Measurements from ENCODE around the gene CEP43.

The CEP43 gene

GRCh38 chr6:166960609-166960978 is 38.6 kb upstream of the CEP43 start:
- no peak overlapping the region for H3K14ac ChIP-seq (ENCODE audit: low read length)
- H3K18ac ChIP-seq (ENCODE audit: low read length), result no peak overlapping the region
- peaks cover 4% of the 10 kb centered on the region for H3K79me1 ChIP-seq (ENCODE audit: low read length)
- peaks cover 4% of the 10 kb centered on the region for H3K79me2 ChIP-seq (ENCODE audit: control insufficient read depth, insufficient read depth, low read length, poor library complexity)
- no peak overlapping the region for H4K8ac ChIP-seq (ENCODE audit: low read depth, low read length)
- H3K9me3 ChIP-seq (ENCODE audit: insufficient read depth, low read depth, low read length), result no peaks in the 10 kb centered on the region
- H4K12ac ChIP-seq (ENCODE audit: low read depth, low read length), result no peak overlapping the region
- no peak overlapping the region for H4K91ac ChIP-seq (ENCODE audit: low read depth, low read length)
- H2AFZ ChIP-seq (ENCODE audit: insufficient read depth, low read length, poor library complexity), result no peak overlapping the region
- H2BK120ac ChIP-seq (ENCODE audit: insufficient read depth, low read length, poor library complexity), result no peak overlapping the region
- H3K27ac ChIP-seq (ENCODE audit: low read depth, low read length), result no peak overlapping the region
- H3K27me3 ChIP-seq (ENCODE audit: insufficient read depth, low read length), result no peaks in the 10 kb centered on the region
- no peak for DNase-seq
- no peak overlapping the region for H2BK12ac ChIP-seq (ENCODE audit: low read length)
- H3K4ac ChIP-seq (ENCODE audit: low read depth, low read length), result no peak overlapping the region
- no peak overlapping the region for H3K9ac ChIP-seq (ENCODE audit: low read length)
- H2AK5ac ChIP-seq (ENCODE audit: low read length), result no peak overlapping the region
- H2BK5ac ChIP-seq (ENCODE audit: low read depth, low read length, poor library complexity), result no peak overlapping the region
- no peak overlapping the region for H3K4me2 ChIP-seq (ENCODE audit: low read length)
- no peaks in the 10 kb centered on the region for H3K36me3 ChIP-seq (ENCODE audit: control insufficient read depth in 1 of 2, insufficient read depth in 2 of 2, low read length in 2 of 2)
- H3K23ac ChIP-seq (ENCODE audit: low read length), result no peak overlapping the region
- no peak overlapping the region for H3K4me3 ChIP-seq (ENCODE audit: low read depth, low read length)
- H3K4me1 ChIP-seq (ENCODE audit: control insufficient read depth in 1 of 2, insufficient read depth in 2 of 2, low read length in 2 of 2), result peaks cover 8 to 9% of the 10 kb centered on the region in 2 experiments
- WGBS (ENCODE audit: extremely low coverage, insufficient coverage, insufficient read length), result no CpG with 5 or more reads among the region's 3 CpGs

DNA sequence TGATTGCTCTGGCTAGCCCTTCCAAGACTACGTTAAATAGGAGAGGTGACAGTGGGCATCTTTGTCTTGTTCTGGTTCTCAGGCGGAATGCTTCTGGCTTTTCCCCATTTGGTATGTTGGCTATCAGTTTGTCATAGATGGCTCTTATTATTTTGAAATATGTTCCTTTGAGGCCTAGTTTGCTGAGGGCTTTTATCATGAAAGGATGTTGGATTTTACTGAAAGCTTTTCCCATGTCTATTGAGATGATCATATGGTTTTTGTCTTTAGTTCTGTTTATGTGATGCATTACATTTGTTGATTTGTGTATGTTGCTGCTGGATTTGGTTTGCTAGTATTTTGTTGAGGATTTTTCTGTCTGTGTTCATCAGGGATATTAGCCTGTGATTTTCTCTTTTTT is 32.9 kb upstream of the CEP43 start:
- Histone ChIP-seq H3K27me3 (ENCODE audit: insufficient read depth, low read length) (no peaks in the 10 kb centered on the region), H2BK12ac (ENCODE audit: low read length) (no peak overlapping the region), H3K23ac (ENCODE audit: low read length) (no peak overlapping the region), H4K91ac (ENCODE audit: low read depth, low read length) (no peak overlapping the region), H2BK120ac (ENCODE audit: insufficient read depth, low read length, poor library complexity) (no peak overlapping the region), H3K79me2 (ENCODE audit: control insufficient read depth, insufficient read depth, low read length, poor library complexity) (no peaks in the 10 kb centered on the region), H2AFZ (ENCODE audit: insufficient read depth, low read length, poor library complexity) (no peak overlapping the region), H3K4me3 (ENCODE audit: low read depth, low read length) (no peak overlapping the region), H3K18ac (ENCODE audit: low read length) (no peak overlapping the region), H3K9ac (ENCODE audit: low read length) (no peak overlapping the region), H3K79me1 (ENCODE audit: low read length) (no peaks in the 10 kb centered on the region), H4K8ac (ENCODE audit: low read depth, low read length) (no peak overlapping the region), H3K4me1 (ENCODE audit: control insufficient read depth in 1 of 2, insufficient read depth in 2 of 2, low read length in 2 of 2) (no peaks in the 10 kb centered on the region), H2BK5ac (ENCODE audit: low read depth, low read length, poor library complexity) (no peak overlapping the region), H2AK5ac (ENCODE audit: low read length) (no peak overlapping the region), H4K12ac (ENCODE audit: low read depth, low read length) (no peak overlapping the region), H3K9me3 (ENCODE audit: insufficient read depth, low read depth, low read length) (peaks cover 2% of the 10 kb centered on the region), H3K14ac (ENCODE audit: low read length) (no peak overlapping the region), H3K27ac (ENCODE audit: low read depth, low read length) (no peak overlapping the region), H3K4me2 (ENCODE audit: low read length) (no peak overlapping the region), H3K4ac (ENCODE audit: low read depth, low read length) (no peak overlapping the region), H3K36me3 (ENCODE audit: control insufficient read depth in 1 of 2, insufficient read depth in 2 of 2, low read length in 2 of 2) (peaks cover 0 to 2% of the 10 kb centered on the region in 2 experiments)
- no CpG with 5 or more reads among the region's 2 CpGs for WGBS (ENCODE audit: extremely low coverage, insufficient coverage, insufficient read length)
- no peak for DNase-seq

GRCh38 chr6:166969390-166970002 is 29.7 kb upstream of the CEP43 start:
- Histone ChIP-seq H4K8ac (ENCODE audit: low read depth, low read length) (no peak overlapping the region), H3K14ac (ENCODE audit: low read length) (no peak overlapping the region), H3K27ac (ENCODE audit: low read depth, low read length) (no peak overlapping the region), H3K27me3 (ENCODE audit: insufficient read depth, low read length) (no peaks in the 10 kb centered on the region), H3K79me1 (ENCODE audit: low read length) (no peaks in the 10 kb centered on the region), H4K12ac (ENCODE audit: low read depth, low read length) (no peak overlapping the region), H3K79me2 (ENCODE audit: control insufficient read depth, insufficient read depth, low read length, poor library complexity) (no peaks in the 10 kb centered on the region), H3K23ac (ENCODE audit: low read length) (no peak overlapping the region), H3K9me3 (ENCODE audit: insufficient read depth, low read depth, low read length) (peaks cover 2% of the 10 kb centered on the region), H3K4me2 (ENCODE audit: low read length) (no peak overlapping the region), H3K4ac (ENCODE audit: low read depth, low read length) (no peak overlapping the region), H4K91ac (ENCODE audit: low read depth, low read length) (no peak overlapping the region), H3K9ac (ENCODE audit: low read length) (no peak overlapping the region), H3K36me3 (ENCODE audit: control insufficient read depth in 1 of 2, insufficient read depth in 2 of 2, low read length in 2 of 2) (peaks cover 0 to 8% of the 10 kb centered on the region in 2 experiments), H2AK5ac (ENCODE audit: low read length) (no peak overlapping the region), H2BK12ac (ENCODE audit: low read length) (no peak overlapping the region), H2AFZ (ENCODE audit: insufficient read depth, low read length, poor library complexity) (no peak overlapping the region), H3K4me1 (ENCODE audit: control insufficient read depth in 1 of 2, insufficient read depth in 2 of 2, low read length in 2 of 2) (no peaks in the 10 kb centered on the region), H2BK120ac (ENCODE audit: insufficient read depth, low read length, poor library complexity) (no peak overlapping the region), H3K18ac (ENCODE audit: low read length) (no peak overlapping the region), H3K4me3 (ENCODE audit: low read depth, low read length) (no peak overlapping the region), H2BK5ac (ENCODE audit: low read depth, low read length, poor library complexity) (no peak overlapping the region)
- no peak for DNase-seq
- no CpG with 5 or more reads among the region's 8 CpGs for WGBS (ENCODE audit: extremely low coverage, insufficient coverage, insufficient read length)

DNA sequence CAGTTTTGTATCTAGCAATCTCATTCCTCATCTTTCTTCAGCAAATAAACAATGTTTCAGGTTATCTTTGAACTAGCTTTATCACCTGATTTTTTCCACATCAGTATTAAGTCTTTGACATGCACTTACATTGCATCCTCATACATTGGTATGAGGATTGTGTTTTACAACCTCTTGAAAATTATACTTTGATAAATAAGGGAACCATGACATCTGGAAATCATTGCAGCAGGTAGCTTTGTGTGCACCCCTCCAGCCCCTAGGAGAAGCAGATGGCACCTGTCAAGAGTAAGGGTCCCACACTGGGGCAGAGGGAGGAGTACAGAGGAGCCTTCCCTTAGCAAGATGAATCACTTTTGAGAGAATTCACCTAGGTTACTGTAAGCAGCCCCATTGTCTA is 29.1 kb upstream of the CEP43 start:
- Histone ChIP-seq H3K4me2 (ENCODE audit: low read length) (no peak overlapping the region), H3K79me1 (ENCODE audit: low read length) (no peaks in the 10 kb centered on the region), H2BK5ac (ENCODE audit: low read depth, low read length, poor library complexity) (no peak overlapping the region), H3K9me3 (ENCODE audit: insufficient read depth, low read depth, low read length) (peaks cover 2% of the 10 kb centered on the region), H4K12ac (ENCODE audit: low read depth, low read length) (no peak overlapping the region), H3K79me2 (ENCODE audit: control insufficient read depth, insufficient read depth, low read length, poor library complexity) (no peaks in the 10 kb centered on the region), H2BK12ac (ENCODE audit: low read length) (no peak overlapping the region), H3K14ac (ENCODE audit: low read length) (no peak overlapping the region), H3K23ac (ENCODE audit: low read length) (no peak overlapping the region), H4K8ac (ENCODE audit: low read depth, low read length) (no peak overlapping the region), H3K27ac (ENCODE audit: low read depth, low read length) (no peak overlapping the region), H4K91ac (ENCODE audit: low read depth, low read length) (no peak overlapping the region), H3K18ac (ENCODE audit: low read length) (no peak overlapping the region), H3K4me3 (ENCODE audit: low read depth, low read length) (no peak overlapping the region), H3K9ac (ENCODE audit: low read length) (no peak overlapping the region), H2AFZ (ENCODE audit: insufficient read depth, low read length, poor library complexity) (no peak overlapping the region), H2AK5ac (ENCODE audit: low read length) (no peak overlapping the region), H3K4ac (ENCODE audit: low read depth, low read length) (no peak overlapping the region), H3K4me1 (ENCODE audit: control insufficient read depth in 1 of 2, insufficient read depth in 2 of 2, low read length in 2 of 2) (no peaks in the 10 kb centered on the region), H3K36me3 (ENCODE audit: control insufficient read depth in 1 of 2, insufficient read depth in 2 of 2, low read length in 2 of 2) (peaks cover 0 to 8% of the 10 kb centered on the region in 2 experiments), H2BK120ac (ENCODE audit: insufficient read depth, low read length, poor library complexity) (no peak overlapping the region), H3K27me3 (ENCODE audit: insufficient read depth, low read length) (no peaks in the 10 kb centered on the region)
- DNase-seq, result no peak
